Stimulated activated CD8-positive, alpha-beta memory T cell treated with anti-CD3 and anti-CD28 coated beads, Interleukin-2, amount 100 ng/mL, for 48 hours (primary cell): ENCODE results near the gene ICAM4.
"Not testable (repeated sequence)": the region's sequence is repeated elsewhere in the genome, so short reads cannot be mapped to it uniquely, and the experiment has no call there.

Experiments
- DNase-seq, 2 donors: peaks; one replicate each; pipeline ENCODE4 v3.0.0-alpha.2; 2020; ENCODE audit warnings: low read depth in 2 of 2

ICAM4 gene

GRCh38 chr19:10286803-10287737 is at the start of gene ICAM4:
TSS of gene ICAM4 (plus strand) at chr19:10286955. CDS start at chr19:10287013, 58 bp downstream.
- DNase-seq: no peak

- no peak for DNase-seq
These were observed 49.1 kb upstream of the ICAM4 start for GRCh38 chr19:10237702-10238101.

- DNase-seq: no peak
These were observed 48.5 kb upstream of the ICAM4 start for GRCh38 chr19:10238172-10238783.

GRCh38 chr19:10241826-10242449 is 44.8 kb upstream of the ICAM4 start:
- not testable (repeated sequence) for DNase-seq

GRCh38 chr19:10243606-10244005 is 43.1 kb upstream of the ICAM4 start:
- no peak for DNase-seq

GRCh38 chr19:10245189-10245939 is 41.4 kb upstream of the ICAM4 start:
- DNase-seq: no peak

- no peak for DNase-seq
These were observed 40.2 kb upstream of the ICAM4 start for GRCh38 chr19:10246511-10246910.

GRCh38 chr19:10251792-10252694 is 34.7 kb upstream of the ICAM4 start, which contains the start of gene MRPL4:
TSS of gene MRPL4 (plus strand) at chr19:10252214. CDS start at chr19:10252254, 40 bp downstream.
- peak; percentile 87 to 91 for DNase-seq

GRCh38 chr19:10252707-10253106 is 34.0 kb upstream of the ICAM4 start:
- no peak for DNase-seq

- no peak for DNase-seq
These were observed 32.5 kb upstream of the ICAM4 start for GRCh38 chr19:10254244-10254643.

GRCh38 chr19:10255358-10255757 is 31.4 kb upstream of the ICAM4 start:
- no peak for DNase-seq

GRCh38 chr19:10256551-10256950 is 30.2 kb upstream of the ICAM4 start:
- DNase-seq: no peak

- no peak for DNase-seq
These were observed 29.7 kb upstream of the ICAM4 start for GRCh38 chr19:10256970-10257615.

GRCh38 chr19:10258080-10258710 is 28.6 kb upstream of the ICAM4 start:
- no peak for DNase-seq

GRCh38 chr19:10259162-10259905 is 27.4 kb upstream of the ICAM4 start:
- peak; percentile 83 to 95 for DNase-seq

GRCh38 chr19:10260141-10260584 is 26.6 kb upstream of the ICAM4 start:
- DNase-seq: peak in 1 of 2 donors; percentile 64

GRCh38 chr19:10262771-10263170 is 24.0 kb upstream of the ICAM4 start:
- no peak for DNase-seq

GRCh38 chr19:10266706-10267105 is 20.0 kb upstream of the ICAM4 start:
- DNase-seq: no peak

GRCh38 chr19:10268071-10268470 is 18.7 kb upstream of the ICAM4 start:
- DNase-seq: no peak
